GM12878 (cell line): ENCODE measurements around the gene GPR158. TPM values are rescaled to one million over a fixed set of nuclear protein-coding genes. Genes with fewer than 3 reads are reported as not detected.

Experiments
- ATAC-seq: fragments of 200-7000 bp; cut with Tn5 transposase; 3 replicates; pipeline ENCODE4 v1.9.1; 2020; ENCODE audit warnings: mild to moderate bottlenecking, moderate library complexity
- BruUV-seq: library from RNA; stranded (reverse); fragments of 400-500 nt; replicated peaks from 2 replicates; lab custom pipeline; 2021; lab: Mats Ljungman, UMichigan
- CTCF ChIA-PET: fragments of 300-600 bp; sonication (Branson Sonifier 250); formaldehyde crosslinking; extraction: SDS; loops from one replicate; lab custom pipeline; 2021; ENCODE audit warnings: inconsistent platforms; lab: Yijun Ruan, JAX
- POLR2A ChIA-PET: fragments of 350-600 bp; formaldehyde crosslinking; extraction: SDS; loops from one replicate; lab custom pipeline; 2021; ENCODE audit warnings: inconsistent platforms; lab: Charles Lee
- RAD21 ChIA-PET: fragments of 300-600 bp; sonication (Branson Sonifier 250); formaldehyde crosslinking; loops from one replicate; lab custom pipeline; 2023; ENCODE audit warnings: antibody characterized with exemption; ENCODE audit not compliant: unreplicated experiment; lab: Charles Lee
- SMC1A ChIA-PET: fragments of 300-600 bp; sonication (Branson Sonifier 250); formaldehyde crosslinking; loops from one replicate; lab custom pipeline; 2023; ENCODE audit not compliant: unreplicated experiment, uncharacterized antibody; lab: Charles Lee
- DNase-seq: peaks from one replicate; pipeline ENCODE4 v3.0.0-alpha.2; 2011; ENCODE audit warnings: low read depth, low spot score
- FAIRE-seq: peaks from 3 replicates; lab custom pipeline; 2011; peaks lifted over from hg19 to GRCh38; lab: Jason Lieb, UNC
- H2AFZ ChIP-seq: 2 replicates; pipeline ENCODE4 v1.6.0; 2011; ENCODE audit warnings: low read depth, low read length, control low read depth; ENCODE audit not compliant: control insufficient read depth
- H3K27ac ChIP-seq: 2 replicates; pipeline ENCODE4 v1.5.1; 2011; ENCODE audit warnings: control low read depth; ENCODE audit not compliant: control insufficient read depth, insufficient read depth
- H3K27me3 ChIP-seq, 2 experiments: replicated peaks in 1 of 2; 2 replicates each; pipeline versions ENCODE4 v1.6.0 to v1.6.1; 2011; ENCODE audit warnings: low read length in 1 of 2; ENCODE audit not compliant: control insufficient read depth in 2 of 2, insufficient read depth in 2 of 2
- H3K36me3 ChIP-seq, 2 experiments: 2 replicates each; pipeline ENCODE4 v1.5.1; 2011; ENCODE audit warnings: low read length in 1 of 2; ENCODE audit not compliant: control insufficient read depth in 2 of 2, insufficient read depth in 2 of 2
- H3K4me1 ChIP-seq: 2 replicates; pipeline ENCODE4 v1.6.1; 2011; ENCODE audit warnings: mild to moderate bottlenecking, low read length, moderate library complexity, mixed read lengths; ENCODE audit not compliant: control insufficient read depth, insufficient read depth
- H3K4me2 ChIP-seq: 2 replicates; pipeline ENCODE4 v1.6.0; 2011; ENCODE audit warnings: control low read depth; ENCODE audit not compliant: control insufficient read depth, insufficient read depth
- H3K4me3 ChIP-seq: fragments of 200-600 bp; sonication (generic); 2 replicates; pipeline ENCODE4 v1.5.1; 2016
- H3K79me2 ChIP-seq: 2 replicates; pipeline ENCODE4 v1.6.0; 2011; ENCODE audit warnings: low read length; ENCODE audit not compliant: control insufficient read depth, insufficient read depth
- H3K9ac ChIP-seq: 2 replicates; pipeline ENCODE4 v1.8.0; 2011; ENCODE audit warnings: low read length, control low read depth, mixed read lengths; ENCODE audit not compliant: control insufficient read depth, insufficient read depth
- H3K9me3 ChIP-seq: replicated peaks from 3 replicates; pipeline ENCODE4 v1.5.1; 2011; ENCODE audit warnings: mild to moderate bottlenecking, low read length; ENCODE audit not compliant: control insufficient read depth, insufficient read depth
- H4K20me1 ChIP-seq: 2 replicates; pipeline ENCODE4 v1.6.0; 2011; ENCODE audit not compliant: control insufficient read depth, insufficient read depth
- CBX3 ChIP-seq: fragments of 200-600 bp; sonication (generic); IDR thresholded peaks from 2 replicates; pipeline ENCODE4 v1.6.1; 2016; ENCODE audit warnings: low read depth, borderline replicate concordance
- EGR1 ChIP-seq, 2 experiments: IDR thresholded peaks; 1 replicate in 1 of 2; 2 replicates in 1 of 2; pipeline ENCODE4 v1.6.1; 2011 to 2012; ENCODE audit warnings: low read depth in 2 of 2, low read length in 2 of 2, borderline replicate concordance in 1 of 2, mild to moderate bottlenecking in 1 of 2, moderate library complexity in 1 of 2
- EP300 ChIP-seq, 2 experiments: fragments of 150-350 bp in 1 of 2; IDR thresholded peaks; 2 replicates each; pipeline ENCODE4 v1.6.1; 2011 to 2012; ENCODE audit warnings: low read depth in 2 of 2, low read length in 2 of 2, borderline replicate concordance in 1 of 2, improper control_type of control experiment in 1 of 2, inconsistent platforms in 1 of 2; ENCODE audit not compliant: control insufficient read depth in 1 of 2
- GATAD2B ChIP-seq: fragments of 450-650 bp; conservative IDR thresholded peaks from 2 replicates; pipeline ENCODE4 v1.6.1; 2017; ENCODE audit warnings: low read depth, mild to moderate bottlenecking, moderate library complexity
- IKZF1 ChIP-seq: fragments of 450-650 bp; conservative IDR thresholded peaks from 2 replicates; pipeline ENCODE4 v1.6.1; 2017; ENCODE audit warnings: antibody characterized with exemption, mild to moderate bottlenecking
- JUND ChIP-seq: IDR thresholded peaks from 2 replicates; pipeline ENCODE4 v1.6.1; 2012; ENCODE audit warnings: low read depth, mild to moderate bottlenecking, low read length, improper control_type of control experiment, moderate library complexity
- MTA3 ChIP-seq: IDR thresholded peaks from 2 replicates; pipeline ENCODE4 v1.6.1; 2012; ENCODE audit warnings: low read length, inconsistent platforms, borderline replicate concordance
- MXI1 ChIP-seq: fragments of 150-350 bp; IDR thresholded peaks from 2 replicates; pipeline ENCODE4 v1.6.1; 2011; ENCODE audit warnings: low read depth, mild to moderate bottlenecking, inconsistent platforms, low read length, improper control_type of control experiment
- NKRF ChIP-seq: fragments of 450-650 bp; conservative IDR thresholded peaks from 2 replicates; pipeline ENCODE4 v1.6.1; 2017; ENCODE audit warnings: mild to moderate bottlenecking, moderate library complexity
- RELB ChIP-seq: fragments of 450-650 bp; IDR thresholded peaks from 2 replicates; pipeline ENCODE4 v1.6.1; 2017; ENCODE audit warnings: low read depth, mild to moderate bottlenecking, moderate library complexity
- SUPT20H ChIP-seq: IDR thresholded peaks from 2 replicates; pipeline ENCODE4 v1.6.1; 2011; ENCODE audit warnings: low read depth, mild to moderate bottlenecking, low read length, moderate library complexity, borderline replicate concordance; ENCODE audit not compliant: control insufficient read depth
- SUZ12 ChIP-seq: fragments of 200-600 bp; sonication (generic); IDR thresholded peaks from one replicate; pipeline ENCODE4 v1.6.1; 2018; ENCODE audit warnings: antibody characterized with exemption, mild to moderate bottlenecking; ENCODE audit not compliant: unreplicated experiment
- TBL1XR1 ChIP-seq: IDR thresholded peaks from 2 replicates; pipeline ENCODE4 v1.6.1; 2012; ENCODE audit warnings: low read depth, low read length, improper control_type of control experiment
- YBX1 ChIP-seq: fragments of 450-650 bp; IDR thresholded peaks from 2 replicates; pipeline ENCODE4 v1.6.1; 2016; ENCODE audit warnings: antibody characterized with exemption
- ZBTB33 ChIP-seq: fragments of 450-650 bp; IDR thresholded peaks from 2 replicates; pipeline ENCODE4 v1.6.1; 2017; ENCODE audit warnings: mild to moderate bottlenecking
- WGBS: methylation state at CpG from one replicate; pipeline ENCODE4 v1.1.6; 2016; ENCODE audit warnings: low lambda C conversion rate; ENCODE audit not compliant: insufficient replicate concordance, insufficient coverage; ENCODE audit errors: missing lambda C conversion rate; 5-methylcytosine and 5-hydroxymethylcytosine counted together
- in situ Hi-C: fragments of 300-500 bp; cut with MboI; formaldehyde crosslinking; loops from 9 replicates; pipeline ENCODE4 v1.14.3; 2018; ENCODE audit warnings: mixed read lengths
- intact Hi-C: fragments of 100-400 bp; cut with micrococcal nuclease; formaldehyde crosslinking; loops from one replicate; pipeline ENCODE4 v1.14.2; 2022; ENCODE audit not compliant: unreplicated experiment
- polyA plus RNA-seq, 11 experiments: library from polyadenylated mRNA; depleted of rRNA in 4 of 11; unstranded in 6 of 11; stranded (reverse) in 5 of 11; fragments of >200 nt; fragmentation: Nextera tagmentation in 4 of 11; fragmentation: Illumina TruSeq in 1 of 11; extraction: Ambion mirVana in 4 of 11; extraction: Trizol in 1 of 11; gene quantifications; 1 replicate in 1 of 11; 2 replicates in 10 of 11; pipeline versions ENCODE4 v1.2.1 to v1.2.3, GENCODE V29; 2011 to 2016; ENCODE audit warnings: inconsistent platforms in 2 of 11, missing spikeins in 2 of 11, low read depth in 1 of 11
- total RNA-seq, 4 experiments: library from RNA; depleted of rRNA in 3 of 4; stranded (reverse); fragments of >200 nt in 3 of 4; fragmentation: Illumina TruSeq in 1 of 4; extraction: Trizol in 1 of 4; gene quantifications; 2 replicates each; pipeline versions ENCODE4 v1.2.1 to v1.2.3, GENCODE V29; 2013 to 2021

GPR158 gene
- total and polyA plus RNA-seq, 10 of the 15 experiments (the other 5 are each of a cell fraction or from before 2014, with no cell fraction given) = not detected

- in situ Hi-C loops (no loop called here), intact Hi-C loops (no loop called here)
- DNase-seq (no peak), ATAC-seq (no peak), FAIRE-seq (no peak)
- no peaks in the 10 kb centered on the region for H4K20me1 ChIP-seq
- H3K9ac ChIP-seq = no peak overlapping the region
- ChIA-PET SMC1A (no interaction called here), CTCF (no interaction called here), POLR2A (no interaction called here), RAD21 (no interaction called here)
- H3K4me2 ChIP-seq = no peak overlapping the region
- H3K27ac ChIP-seq = no peak overlapping the region
- no peaks in the 10 kb centered on the region for H3K79me2 ChIP-seq
- no peaks in the 10 kb centered on the region for H3K36me3 ChIP-seq
- H2AFZ ChIP-seq = no peak overlapping the region
- no TSS peak for BruUV-seq
- TF ChIP-seq TBL1XR1 (no peak), RELB (no peak), NKRF (no peak), MXI1 (no peak), ZBTB33 (no peak), EP300 (IDR thresholded peaks at IDR 0.05; ENCODE audit: borderline replicate concordance in 1 of 2, control insufficient read depth in 1 of 2, low read depth in 2 of 2, low read length in 2 of 2) (no peak), JUND (no peak), SUPT20H (no peak), GATAD2B (no peak), CBX3 (no peak), EGR1 (IDR thresholded peaks at IDR 0.05; ENCODE audit: borderline replicate concordance in 1 of 2, low read depth in 2 of 2, low read length in 2 of 2) (no peak), YBX1 (no peak), SUZ12 (no peak), IKZF1 (no peak), MTA3 (no peak)
- H3K9me3 ChIP-seq = no peaks in the 10 kb centered on the region
- WGBS = 4% methylated on average over 2 of the region's 2 CpGs
- no peak overlapping the region for H3K4me3 ChIP-seq
- H3K27me3 ChIP-seq = no peaks in the 10 kb centered on the region
- no peaks in the 10 kb centered on the region for H3K4me1 ChIP-seq
Measured at GRCh38 chr10:25425776-25426175, 251.0 kb downstream of the GPR158 start.
